HT1080 (cell line): Measurements from ENCODE around the gene SYNGR4. TPM values are rescaled to one million over a fixed set of nuclear protein-coding genes. Genes with fewer than 3 reads are reported as not detected.

ENCODE experiments used
- total RNA-seq: library from RNA; depleted of rRNA; stranded (reverse); fragments of >200 nt; shearing (Covaris generic); gene quantifications from 2 replicates; pipeline ENCODE4 v1.2.3, GENCODE V29; 2014; rRNA removed

The SYNGR4 gene
- total RNA-seq, 1 experiment from 2014 or later, result not detected

Other genes starting within 250 kb of the SYNGR4 start
- gene LIG1, start 194.0 kb upstream of the SYNGR4 start, total RNA-seq, result 86.5 and 139 TPM in 2 replicates
- gene ZSWIM9, start 193.7 kb upstream of the SYNGR4 start, total RNA-seq, result 1.7 and 1.8 TPM in 2 replicates
- 17.1 and 19.0 TPM in 2 replicates for gene CARD8, start 108.5 kb upstream of the SYNGR4 start, total RNA-seq
- 1.8 and 2.5 TPM in 2 replicates for gene ZNF114, start 94.3 kb upstream of the SYNGR4 start, total RNA-seq
- gene EMP3, start 38.8 kb upstream of the SYNGR4 start, total RNA-seq, result 379 and 513 TPM in 2 replicates
- 5.1 and 6.1 TPM in 2 replicates for gene TMEM143, start 427 bp upstream of the SYNGR4 start, total RNA-seq
- 67.7 and 115 TPM in 2 replicates for gene KDELR1, start 27.2 kb downstream of the SYNGR4 start, total RNA-seq
- 0.20 and 0.21 TPM in 2 replicates for gene GRIN2D, start 29.3 kb downstream of the SYNGR4 start, total RNA-seq
- gene GRWD1, start 81.6 kb downstream of the SYNGR4 start, total RNA-seq, result 97.2 and 113 TPM in 2 replicates
- 0.40 and 0.79 TPM in 2 replicates for gene KCNJ14, start 91.2 kb downstream of the SYNGR4 start, total RNA-seq
- 38.1 and 44.3 TPM in 2 replicates for gene CYTH2, start 105.0 kb downstream of the SYNGR4 start, total RNA-seq
- 0.05 TPM in 1 of 2 replicates, not detected in the other for gene LMTK3, start 147.5 kb downstream of the SYNGR4 start, total RNA-seq
- gene SULT2B1, start 187.8 kb downstream of the SYNGR4 start, total RNA-seq, result not detected in 2 replicates
- not detected in 2 replicates for gene SPACA4, start 242.4 kb downstream of the SYNGR4 start, total RNA-seq